Measurements from ENCODE around the gene SEC14L1. TPM values are rescaled to one million over a fixed set of nuclear protein-coding genes. Genes with fewer than 3 reads are reported as not detected.

The SEC14L1 gene
- total RNA-seq, 1 experiment from 2014 or later = 279 TPM

DNA sequence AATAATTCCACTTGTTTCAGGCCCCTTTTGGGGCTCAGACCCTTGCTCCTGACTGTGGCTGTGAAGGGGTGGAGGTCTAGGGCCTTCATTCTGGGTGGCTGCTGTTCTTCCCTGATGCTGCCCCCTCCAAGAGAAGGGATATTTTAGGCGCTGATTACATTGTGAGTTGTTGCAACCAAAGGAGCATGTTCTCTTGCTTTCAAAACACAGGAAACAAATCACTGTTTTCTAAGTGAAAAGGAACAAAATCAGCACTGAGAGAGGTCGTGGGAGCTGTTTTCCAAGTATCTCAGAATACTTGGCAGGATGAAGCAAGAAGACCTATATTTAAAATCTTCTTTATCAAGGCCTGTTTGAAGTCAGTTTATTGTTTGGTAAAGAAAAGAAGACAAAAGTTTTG is 25.3 kb upstream of the SEC14L1 start:
- ATAC-seq (no peak), DNase-seq (ENCODE audit: low read depth, low spot score) (no peak)
- no TSS peak for BruUV-seq (replicated peaks)
- intact Hi-C loops (cut with micrococcal nuclease; ENCODE audit: unreplicated experiment) = no loop called here
- no peak overlapping the region for H3K4me3 ChIP-seq (ENCODE audit: low read depth in 2 of 2, low read length in 2 of 2)
- H3K9me3 ChIP-seq (ENCODE audit: control insufficient read depth, insufficient read depth, low read depth, low read length) = no peaks in the 10 kb centered on the region
- H3K27ac ChIP-seq (ENCODE audit: low read length) = peak overlapping the region; percentile 95; the same call in 1 of the 2 replicates
- CTCF ChIA-PET = no interaction called here
- H3K36me3 ChIP-seq (ENCODE audit: control insufficient read depth, insufficient read depth, low read length) = no peaks in the 10 kb centered on the region
- TF ChIP-seq, protein P1, sequence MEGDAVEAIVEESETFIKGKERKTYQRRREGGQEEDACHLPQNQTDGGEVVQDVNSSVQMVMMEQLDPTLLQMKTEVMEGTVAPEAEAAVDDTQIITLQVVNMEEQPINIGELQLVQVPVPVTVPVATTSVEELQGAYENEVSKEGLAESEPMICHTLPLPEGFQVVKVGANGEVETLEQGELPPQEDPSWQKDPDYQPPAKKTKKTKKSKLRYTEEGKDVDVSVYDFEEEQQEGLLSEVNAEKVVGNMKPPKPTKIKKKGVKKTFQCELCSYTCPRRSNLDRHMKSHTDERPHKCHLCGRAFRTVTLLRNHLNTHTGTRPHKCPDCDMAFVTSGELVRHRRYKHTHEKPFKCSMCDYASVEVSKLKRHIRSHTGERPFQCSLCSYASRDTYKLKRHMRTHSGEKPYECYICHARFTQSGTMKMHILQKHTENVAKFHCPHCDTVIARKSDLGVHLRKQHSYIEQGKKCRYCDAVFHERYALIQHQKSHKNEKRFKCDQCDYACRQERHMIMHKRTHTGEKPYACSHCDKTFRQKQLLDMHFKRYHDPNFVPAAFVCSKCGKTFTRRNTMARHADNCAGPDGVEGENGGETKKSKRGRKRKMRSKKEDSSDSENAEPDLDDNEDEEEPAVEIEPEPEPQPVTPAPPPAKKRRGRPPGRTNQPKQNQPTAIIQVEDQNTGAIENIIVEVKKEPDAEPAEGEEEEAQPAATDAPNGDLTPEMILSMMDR (IDR thresholded peaks at IDR 0.05) = no peak
- TF ChIP-seq, protein P2, sequence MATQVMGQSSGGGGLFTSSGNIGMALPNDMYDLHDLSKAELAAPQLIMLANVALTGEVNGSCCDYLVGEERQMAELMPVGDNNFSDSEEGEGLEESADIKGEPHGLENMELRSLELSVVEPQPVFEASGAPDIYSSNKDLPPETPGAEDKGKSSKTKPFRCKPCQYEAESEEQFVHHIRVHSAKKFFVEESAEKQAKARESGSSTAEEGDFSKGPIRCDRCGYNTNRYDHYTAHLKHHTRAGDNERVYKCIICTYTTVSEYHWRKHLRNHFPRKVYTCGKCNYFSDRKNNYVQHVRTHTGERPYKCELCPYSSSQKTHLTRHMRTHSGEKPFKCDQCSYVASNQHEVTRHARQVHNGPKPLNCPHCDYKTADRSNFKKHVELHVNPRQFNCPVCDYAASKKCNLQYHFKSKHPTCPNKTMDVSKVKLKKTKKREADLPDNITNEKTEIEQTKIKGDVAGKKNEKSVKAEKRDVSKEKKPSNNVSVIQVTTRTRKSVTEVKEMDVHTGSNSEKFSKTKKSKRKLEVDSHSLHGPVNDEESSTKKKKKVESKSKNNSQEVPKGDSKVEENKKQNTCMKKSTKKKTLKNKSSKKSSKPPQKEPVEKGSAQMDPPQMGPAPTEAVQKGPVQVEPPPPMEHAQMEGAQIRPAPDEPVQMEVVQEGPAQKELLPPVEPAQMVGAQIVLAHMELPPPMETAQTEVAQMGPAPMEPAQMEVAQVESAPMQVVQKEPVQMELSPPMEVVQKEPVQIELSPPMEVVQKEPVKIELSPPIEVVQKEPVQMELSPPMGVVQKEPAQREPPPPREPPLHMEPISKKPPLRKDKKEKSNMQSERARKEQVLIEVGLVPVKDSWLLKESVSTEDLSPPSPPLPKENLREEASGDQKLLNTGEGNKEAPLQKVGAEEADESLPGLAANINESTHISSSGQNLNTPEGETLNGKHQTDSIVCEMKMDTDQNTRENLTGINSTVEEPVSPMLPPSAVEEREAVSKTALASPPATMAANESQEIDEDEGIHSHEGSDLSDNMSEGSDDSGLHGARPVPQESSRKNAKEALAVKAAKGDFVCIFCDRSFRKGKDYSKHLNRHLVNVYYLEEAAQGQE (IDR thresholded peaks at IDR 0.05; ENCODE audit: insufficient read depth in 1 of 2, low read depth in 2 of 2, low read length in 1 of 2) = no peak
- no peak for TF ChIP-seq SIN3A (IDR thresholded peaks at IDR 0.05; ENCODE audit: borderline replicate concordance, insufficient read depth, low read depth, low read length)
- no peak for TF ChIP-seq TCF7L2 (IDR thresholded peaks at IDR 0.05; ENCODE audit: low read depth, low read length)
- no peak for TF ChIP-seq POLR2AphosphoS5 (IDR thresholded peaks at IDR 0.05; ENCODE audit: low read depth, low read length)
- peaks cover 19% of the 10 kb centered on the region for H3K4me1 ChIP-seq (ENCODE audit: control insufficient read depth, insufficient read depth, low read length)
- in situ Hi-C loops (cut with HindIII; ENCODE audit: low pct_unique_long_range_greater_than_20kb, low sequenced_read_pairs) = no loop called here
- POLR2A ChIA-PET = interaction anchor here (0.7 kb wide), 1 partner anchor 20 kb away, joined by 3 read pairs; no protein-coding TSS in a partner anchor
- H3K27me3 ChIP-seq (ENCODE audit: control insufficient read depth, insufficient read depth, low read length) = no peaks in the 10 kb centered on the region

DNA sequence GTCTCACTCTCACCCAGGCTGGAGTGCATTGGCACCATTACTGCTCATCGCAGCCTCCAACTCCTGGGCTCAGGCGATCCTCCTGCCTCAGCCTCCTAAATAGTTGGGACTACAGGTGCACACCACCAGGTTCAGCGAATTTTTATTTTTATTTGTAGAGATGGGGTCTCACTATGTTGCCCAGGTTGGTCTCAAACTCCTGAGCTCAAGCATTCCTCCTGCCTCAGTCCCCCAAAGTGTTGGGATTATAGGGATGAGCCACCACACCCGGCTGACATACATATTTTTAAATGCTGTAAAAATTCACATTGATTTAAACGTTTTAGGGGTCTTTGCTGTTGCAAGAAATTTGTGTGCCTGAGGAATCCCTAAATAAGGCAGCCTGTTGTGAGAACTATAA is 24.8 kb upstream of the SEC14L1 start:
- no TSS peak for BruUV-seq (replicated peaks)
- Histone ChIP-seq H3K4me1 (ENCODE audit: control insufficient read depth, insufficient read depth, low read length) (peaks cover 23% of the 10 kb centered on the region), H3K9me3 (ENCODE audit: control insufficient read depth, insufficient read depth, low read depth, low read length) (no peaks in the 10 kb centered on the region), H3K4me3 (ENCODE audit: low read depth in 2 of 2, low read length in 2 of 2) (no peak overlapping the region), H3K36me3 (ENCODE audit: control insufficient read depth, insufficient read depth, low read length) (no peaks in the 10 kb centered on the region), H3K27me3 (ENCODE audit: control insufficient read depth, insufficient read depth, low read length) (no peaks in the 10 kb centered on the region), H3K27ac (ENCODE audit: low read length) (peak overlapping the region; percentile 95)
- in situ Hi-C loops (cut with HindIII; ENCODE audit: low pct_unique_long_range_greater_than_20kb, low sequenced_read_pairs) (no loop called here), intact Hi-C loops (cut with micrococcal nuclease; ENCODE audit: unreplicated experiment) (no loop called here)
- DNase-seq (ENCODE audit: low read depth, low spot score) (no peak), ATAC-seq (no peak)
- ChIA-PET CTCF (no interaction called here), POLR2A (no interaction called here)
- TF ChIP-seq, protein P1 (IDR thresholded peaks at IDR 0.05) = no peak
- TF ChIP-seq SIN3A (IDR thresholded peaks at IDR 0.05; ENCODE audit: borderline replicate concordance, insufficient read depth, low read depth, low read length) (no peak), TCF7L2 (IDR thresholded peaks at IDR 0.05; ENCODE audit: low read depth, low read length) (no peak), POLR2AphosphoS5 (IDR thresholded peaks at IDR 0.05; ENCODE audit: low read depth, low read length) (no peak)
- TF ChIP-seq, protein P2 (IDR thresholded peaks at IDR 0.05; ENCODE audit: insufficient read depth in 1 of 2, low read depth in 2 of 2, low read length in 1 of 2) = no peak
